ENCODE data around the gene HIPK2. TPM values are rescaled to one million over a fixed set of nuclear protein-coding genes. Genes with fewer than 3 reads are reported as not detected.

The HIPK2 gene
- total RNA-seq, 1 donor from 2014 or later = 72.3 TPM

- no peak for TF ChIP-seq CTCF (IDR thresholded peaks at IDR 0.05)
- DNase-seq (ENCODE audit: low spot score) = no peak
- H3K4me1 Mint-ChIP-seq (ENCODE audit: low read depth) = no peaks in the 10 kb centered on the region
- H3K27me3 Mint-ChIP-seq (ENCODE audit: low read depth) = no peaks in the 10 kb centered on the region
- no peaks in the 10 kb centered on the region for H3K9me3 Mint-ChIP-seq (ENCODE audit: low read depth)
- peaks cover 36% of the 10 kb centered on the region for H3K36me3 Mint-ChIP-seq (ENCODE audit: low read depth)
- H3K27ac Mint-ChIP-seq (ENCODE audit: unreplicated experiment) = no peak overlapping the region
- H3K4me3 Mint-ChIP-seq (ENCODE audit: unreplicated experiment) = no peak overlapping the region
These were observed 202.5 kb downstream of the HIPK2 start for GRCh38 chr7:139575338-139575680.

- H3K27ac Mint-ChIP-seq (ENCODE audit: unreplicated experiment) = peak overlapping the region; percentile 5
- H3K36me3 Mint-ChIP-seq (ENCODE audit: low read depth) = peaks cover 32% of the 10 kb centered on the region
- no peaks in the 10 kb centered on the region for H3K27me3 Mint-ChIP-seq (ENCODE audit: low read depth)
- TF ChIP-seq CTCF (IDR thresholded peaks at IDR 0.05) = no peak
- DNase-seq (ENCODE audit: low spot score) = no peak
- no peaks in the 10 kb centered on the region for H3K9me3 Mint-ChIP-seq (ENCODE audit: low read depth)
- H3K4me3 Mint-ChIP-seq (ENCODE audit: unreplicated experiment) = no peak overlapping the region
- no peaks in the 10 kb centered on the region for H3K4me1 Mint-ChIP-seq (ENCODE audit: low read depth)
These were observed 203.0 kb downstream of the HIPK2 start for GRCh38 chr7:139574618-139575337.

- peaks cover 29% of the 10 kb centered on the region for H3K36me3 Mint-ChIP-seq (ENCODE audit: low read depth)
- TF ChIP-seq CTCF (IDR thresholded peaks at IDR 0.05) = no peak
These were observed 203.9 kb downstream of the HIPK2 start for GRCh38 chr7:139573871-139574270.

GRCh38 chr7:139572704-139573385, 205.0 kb downstream of the HIPK2 start:
- H3K4me1 Mint-ChIP-seq (ENCODE audit: low read depth) = no peaks in the 10 kb centered on the region
- DNase-seq (ENCODE audit: low spot score) = no peak
- no peak overlapping the region for H3K27ac Mint-ChIP-seq (ENCODE audit: unreplicated experiment)
- H3K4me3 Mint-ChIP-seq (ENCODE audit: unreplicated experiment) = no peak overlapping the region
- no peaks in the 10 kb centered on the region for H3K27me3 Mint-ChIP-seq (ENCODE audit: low read depth)
- peaks cover 28% of the 10 kb centered on the region for H3K36me3 Mint-ChIP-seq (ENCODE audit: low read depth)
- TF ChIP-seq CTCF (IDR thresholded peaks at IDR 0.05) = no peak
- no peaks in the 10 kb centered on the region for H3K9me3 Mint-ChIP-seq (ENCODE audit: low read depth)

More at GRCh38 chr7:139573871-139574270, 203.9 kb downstream of the HIPK2 start:
- Mint-ChIP-seq H3K9me3 (ENCODE audit: low read depth) (no peaks in the 10 kb centered on the region), H3K4me3 (ENCODE audit: unreplicated experiment) (no peak overlapping the region), H3K27me3 (ENCODE audit: low read depth) (no peaks in the 10 kb centered on the region), H3K4me1 (ENCODE audit: low read depth) (no peaks in the 10 kb centered on the region), H3K27ac (ENCODE audit: unreplicated experiment) (no peak overlapping the region)
- DNase-seq (ENCODE audit: low spot score) = no peak

- no peak for DNase-seq (ENCODE audit: low spot score)
- H3K4me1 Mint-ChIP-seq (ENCODE audit: low read depth) = no peaks in the 10 kb centered on the region
- H3K36me3 Mint-ChIP-seq (ENCODE audit: low read depth) = peaks cover 29% of the 10 kb centered on the region
- H3K4me3 Mint-ChIP-seq (ENCODE audit: unreplicated experiment) = no peak overlapping the region
- H3K27ac Mint-ChIP-seq (ENCODE audit: unreplicated experiment) = no peak overlapping the region
- no peaks in the 10 kb centered on the region for H3K27me3 Mint-ChIP-seq (ENCODE audit: low read depth)
- no peaks in the 10 kb centered on the region for H3K9me3 Mint-ChIP-seq (ENCODE audit: low read depth)
- no peak for TF ChIP-seq CTCF (IDR thresholded peaks at IDR 0.05)
These were observed 205.7 kb downstream of the HIPK2 start for GRCh38 chr7:139572071-139572470.
